IPS-18a (cell line): ENCODE results near the gene NAGS.

Experiments
- H3K27ac ChIP-seq: one replicate; pipeline ENCODE4 v1.5.1; 2013; ENCODE audit warnings: low read length
- H3K27me3 ChIP-seq: one replicate; pipeline ENCODE4 v1.6.1; 2013; ENCODE audit warnings: mild to moderate bottlenecking, low read length; ENCODE audit not compliant: control insufficient read depth, insufficient read depth
- H3K36me3 ChIP-seq: one replicate; pipeline ENCODE4 v1.6.1; 2013; ENCODE audit warnings: low read depth, low read length; ENCODE audit not compliant: control insufficient read depth
- H3K4me1 ChIP-seq: one replicate; pipeline ENCODE4 v1.6.1; 2013; ENCODE audit warnings: low read depth, low read length; ENCODE audit not compliant: control insufficient read depth
- H3K4me3 ChIP-seq: one replicate; pipeline ENCODE4 v1.5.1; 2013; ENCODE audit warnings: low read length
- H3K9ac ChIP-seq: one replicate; pipeline ENCODE4 v1.6.1; 2013; ENCODE audit warnings: mild to moderate bottlenecking, low read length, moderate library complexity
- H3K9me3 ChIP-seq: one replicate; pipeline ENCODE4 v1.6.1; 2013; ENCODE audit warnings: low read depth, low read length; ENCODE audit not compliant: control insufficient read depth

Gene NAGS

DNA sequence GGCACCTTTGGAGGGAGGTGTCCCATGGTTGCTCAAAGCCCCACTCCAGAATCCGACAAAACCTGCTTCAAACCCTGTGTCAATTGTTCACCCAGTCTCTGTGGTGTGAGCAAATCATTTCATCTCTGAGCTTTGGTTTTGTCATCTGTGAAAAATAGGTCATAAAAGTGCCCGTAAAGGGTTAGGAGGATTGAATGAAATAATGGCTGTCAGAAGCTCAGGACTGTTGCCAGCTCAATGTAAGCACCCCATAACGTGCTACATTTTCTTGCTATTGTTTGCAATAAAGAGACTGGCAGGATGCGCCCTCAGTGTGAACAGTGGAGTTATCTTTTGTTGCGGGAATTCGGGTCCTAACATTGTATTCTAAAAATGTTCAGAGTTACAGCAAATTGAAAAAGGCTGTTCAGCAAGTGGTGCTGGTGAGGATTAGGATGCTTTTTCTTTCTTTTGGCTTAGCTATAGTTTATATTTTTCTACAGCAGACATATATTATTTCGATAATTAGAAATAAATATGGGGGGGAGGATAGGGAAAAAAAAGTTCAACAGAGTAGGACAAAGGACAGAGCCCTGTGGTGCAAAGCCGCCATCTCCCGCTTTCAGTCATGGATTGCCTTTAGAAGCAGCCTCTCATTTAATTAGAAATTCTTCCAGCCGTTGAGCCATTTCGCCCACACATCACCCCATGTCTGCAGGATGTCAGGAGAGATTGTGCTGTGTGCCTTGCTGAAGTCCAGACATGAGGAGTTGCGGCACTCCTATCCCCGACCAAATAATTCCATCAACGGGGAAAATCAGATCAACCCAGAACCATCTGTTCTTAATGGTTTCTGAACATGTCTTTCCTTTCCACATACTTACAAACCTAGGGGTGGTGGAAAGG lies 29.8 kb upstream of the NAGS start:
- no peaks in the 10 kb centered on the region for H3K4me1 ChIP-seq
- H3K27ac ChIP-seq = no peak overlapping the region
- H3K9ac ChIP-seq = no peak overlapping the region

DNA sequence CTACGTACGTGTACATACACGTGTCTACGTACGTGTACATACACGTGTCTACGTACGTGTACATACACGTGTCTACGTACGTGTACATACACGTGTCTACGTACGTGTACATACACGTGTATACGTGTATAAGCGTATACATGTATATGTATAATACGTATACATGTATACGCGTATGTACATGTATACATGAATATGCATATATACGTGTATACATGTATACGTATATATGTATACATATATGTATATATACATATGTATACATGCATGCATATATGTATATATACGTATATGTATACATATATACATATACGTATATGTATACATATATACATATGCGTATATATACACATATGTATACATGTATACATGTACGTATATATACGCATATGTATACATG lies 28.5 kb upstream of the NAGS start:
- Histone ChIP-seq H3K27me3 (no peaks in the 10 kb centered on the region), H3K4me1 (no peaks in the 10 kb centered on the region), H3K9me3 (no peaks in the 10 kb centered on the region), H3K4me3 (no peak overlapping the region), H3K9ac (no peak overlapping the region), H3K27ac (no peak overlapping the region), H3K36me3 (no peaks in the 10 kb centered on the region)

More for the DNA sequence above, 29.8 kb upstream of the NAGS start:
- H3K9me3 ChIP-seq = no peaks in the 10 kb centered on the region
- H3K36me3 ChIP-seq = no peaks in the 10 kb centered on the region
- no peak overlapping the region for H3K4me3 ChIP-seq
- H3K27me3 ChIP-seq = no peaks in the 10 kb centered on the region

DNA sequence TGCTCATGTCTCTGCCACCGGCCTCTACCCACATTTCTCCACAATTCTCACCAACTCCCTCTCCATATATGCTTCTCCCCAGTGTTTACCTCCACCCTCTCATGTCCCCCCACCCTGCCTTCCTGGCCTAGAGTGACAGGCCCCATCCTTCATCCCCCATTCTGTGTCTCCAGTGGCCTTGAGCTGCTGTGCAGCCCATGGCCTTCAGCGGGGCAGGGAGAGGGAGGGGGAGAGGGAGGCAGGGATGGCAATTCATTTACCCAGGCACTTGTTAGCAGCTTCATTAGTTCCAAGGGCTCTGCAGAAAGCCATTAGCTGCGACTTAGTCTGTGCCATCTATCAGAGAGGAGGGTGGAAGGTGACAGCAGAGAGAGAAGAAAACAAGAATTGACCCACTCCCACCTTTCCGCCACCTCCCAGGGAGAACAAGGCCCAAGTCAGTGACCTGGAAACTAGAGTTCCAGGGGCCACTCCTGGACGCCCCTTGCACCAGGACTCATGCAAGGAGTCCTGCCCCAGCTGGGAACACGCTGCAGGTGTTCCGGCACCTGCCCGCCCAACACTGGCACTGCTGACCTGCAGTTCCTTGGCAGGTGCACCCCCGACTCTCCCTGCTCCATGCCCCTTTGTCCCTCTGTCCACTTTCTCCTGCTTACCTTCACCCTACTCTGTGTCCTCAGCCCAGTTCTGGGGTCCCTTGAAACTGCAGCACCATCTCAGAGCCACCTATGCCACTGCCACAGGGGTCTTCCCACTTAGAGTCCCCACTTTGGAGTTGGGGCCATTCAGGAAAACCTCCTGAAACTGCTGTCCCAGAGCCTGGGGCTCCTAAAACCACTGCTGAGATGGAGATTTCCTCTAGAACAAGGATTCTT lies 27.2 kb upstream of the NAGS start:
- no peak overlapping the region for H3K4me3 ChIP-seq
- no peaks in the 10 kb centered on the region for H3K36me3 ChIP-seq
- no peaks in the 10 kb centered on the region for H3K9me3 ChIP-seq
- H3K4me1 ChIP-seq = no peaks in the 10 kb centered on the region
- H3K27ac ChIP-seq = no peak overlapping the region
- no peak overlapping the region for H3K9ac ChIP-seq
- peaks cover 5% of the 10 kb centered on the region for H3K27me3 ChIP-seq

DNA sequence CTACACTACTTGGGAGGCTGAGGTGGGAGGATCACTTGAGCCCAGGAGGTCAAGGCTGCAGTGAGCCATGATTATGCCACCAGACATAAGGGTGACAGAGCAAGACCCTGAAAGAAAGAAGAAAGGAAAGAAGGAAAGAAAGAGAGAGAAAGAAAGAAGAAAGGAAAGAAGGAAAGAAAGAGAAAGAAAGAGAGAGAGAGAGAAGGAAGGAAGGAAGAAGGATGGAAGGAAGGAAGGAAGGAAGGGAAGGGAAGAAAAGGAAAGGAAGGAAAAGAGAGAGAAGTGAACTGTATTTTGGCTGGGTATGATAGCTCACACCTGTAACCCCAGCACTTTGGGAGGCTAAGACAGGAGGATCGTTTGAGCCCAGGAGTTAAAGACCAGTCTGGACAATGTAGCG lies 26.3 kb upstream of the NAGS start:
- no peaks in the 10 kb centered on the region for H3K9me3 ChIP-seq
- H3K4me3 ChIP-seq = no peak overlapping the region
- no peak overlapping the region for H3K27ac ChIP-seq
- no peaks in the 10 kb centered on the region for H3K36me3 ChIP-seq
- no peak overlapping the region for H3K9ac ChIP-seq
- H3K27me3 ChIP-seq = peaks cover 14% of the 10 kb centered on the region
- no peaks in the 10 kb centered on the region for H3K4me1 ChIP-seq

DNA sequence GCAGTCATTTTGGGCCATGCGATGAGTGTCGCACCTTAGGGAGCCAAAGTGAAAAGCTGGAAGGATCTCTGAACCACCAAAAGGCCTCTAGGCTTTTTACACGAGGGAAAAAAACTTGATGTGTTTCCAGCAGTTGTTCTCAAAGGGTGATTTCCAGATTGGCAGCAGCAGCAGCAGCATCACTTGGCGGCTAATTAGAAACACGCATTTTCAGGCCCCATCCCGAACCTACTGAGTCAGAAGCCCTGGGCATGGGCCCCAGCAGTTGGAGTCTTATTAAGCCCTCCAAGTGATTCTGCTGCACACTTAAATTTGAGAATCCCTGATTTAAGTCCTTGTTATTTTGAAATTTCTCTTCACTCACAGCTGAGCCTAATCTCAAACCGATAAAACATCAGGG lies 25.4 kb upstream of the NAGS start:
- H3K9me3 ChIP-seq = no peaks in the 10 kb centered on the region
- H3K27me3 ChIP-seq = peaks cover 23% of the 10 kb centered on the region
- no peak overlapping the region for H3K9ac ChIP-seq
- peaks cover 3% of the 10 kb centered on the region for H3K4me1 ChIP-seq
- H3K4me3 ChIP-seq = no peak overlapping the region
- no peak overlapping the region for H3K27ac ChIP-seq
- no peaks in the 10 kb centered on the region for H3K36me3 ChIP-seq

DNA sequence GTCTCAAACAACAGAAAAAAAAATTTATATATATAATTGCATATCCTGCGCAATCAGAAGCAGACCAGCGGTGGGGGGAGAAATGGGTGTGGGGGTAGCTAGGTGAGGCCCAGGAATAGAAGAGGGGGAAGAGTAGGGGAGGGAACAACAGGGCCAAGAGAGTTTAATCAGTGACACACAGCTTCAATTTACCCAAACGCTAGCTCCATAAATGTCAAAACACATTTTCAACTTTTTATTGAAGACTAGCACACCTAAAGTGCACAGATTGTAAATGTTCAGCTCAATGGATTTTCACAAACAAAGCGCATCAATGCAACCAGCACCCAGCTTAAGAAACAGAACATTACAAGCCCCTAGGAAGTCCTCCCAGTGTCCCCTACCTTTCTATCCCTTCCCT lies 24.8 kb upstream of the NAGS start:
- no peaks in the 10 kb centered on the region for H3K36me3 ChIP-seq
- peaks cover 30% of the 10 kb centered on the region for H3K27me3 ChIP-seq
- peaks cover 3% of the 10 kb centered on the region for H3K4me1 ChIP-seq
- no peak overlapping the region for H3K9ac ChIP-seq
- no peaks in the 10 kb centered on the region for H3K9me3 ChIP-seq
- no peak overlapping the region for H3K4me3 ChIP-seq
- no peak overlapping the region for H3K27ac ChIP-seq

DNA sequence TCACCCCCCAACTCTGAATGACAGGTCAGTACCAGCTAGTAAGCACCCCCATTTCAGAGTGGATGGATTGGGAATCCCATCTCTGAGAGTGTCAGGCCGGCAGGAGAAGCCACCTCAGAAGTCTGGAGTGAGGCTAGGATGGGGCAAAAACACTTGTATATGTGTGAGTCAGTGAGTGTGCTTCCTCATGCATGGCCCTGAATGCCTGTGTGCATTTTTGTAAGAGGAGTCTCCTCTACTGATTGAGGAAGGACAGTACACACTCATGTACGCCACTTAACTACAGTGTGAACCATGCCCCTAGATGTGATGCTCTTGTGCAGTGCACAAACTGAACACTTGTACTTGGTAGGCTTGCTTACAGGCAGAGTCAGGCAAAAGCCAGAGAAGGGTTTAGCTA lies 22.3 kb upstream of the NAGS start:
- H3K27me3 ChIP-seq = peaks cover 33% of the 10 kb centered on the region
- no peak overlapping the region for H3K27ac ChIP-seq
- no peak overlapping the region for H3K4me3 ChIP-seq
- no peaks in the 10 kb centered on the region for H3K9me3 ChIP-seq
- H3K36me3 ChIP-seq = no peaks in the 10 kb centered on the region
- H3K9ac ChIP-seq = no peak overlapping the region
- H3K4me1 ChIP-seq = peaks cover 3% of the 10 kb centered on the region

DNA sequence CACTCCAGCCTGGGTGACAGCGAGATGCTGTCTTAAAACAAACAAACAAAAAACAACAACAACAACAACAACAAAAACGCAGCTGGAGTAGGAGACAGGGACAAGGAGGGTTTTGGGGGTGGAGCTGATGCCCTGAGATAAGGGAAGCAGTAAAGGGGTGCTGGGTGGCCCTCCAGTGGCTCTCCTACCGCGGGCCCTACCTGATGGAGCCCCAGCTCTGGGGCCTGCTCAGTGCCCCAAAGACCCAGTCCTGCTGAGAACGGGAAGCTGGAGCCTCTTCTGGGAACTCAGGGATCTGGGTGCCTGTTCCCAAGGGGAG lies 21.3 kb upstream of the NAGS start:
- H3K27ac ChIP-seq = no peak overlapping the region
- peak overlapping the region; percentile 66 for H3K4me3 ChIP-seq
- H3K4me1 ChIP-seq = peaks cover 3% of the 10 kb centered on the region
- H3K36me3 ChIP-seq = no peaks in the 10 kb centered on the region
- no peak overlapping the region for H3K9ac ChIP-seq
- no peaks in the 10 kb centered on the region for H3K9me3 ChIP-seq
- H3K27me3 ChIP-seq = peaks cover 33% of the 10 kb centered on the region

DNA sequence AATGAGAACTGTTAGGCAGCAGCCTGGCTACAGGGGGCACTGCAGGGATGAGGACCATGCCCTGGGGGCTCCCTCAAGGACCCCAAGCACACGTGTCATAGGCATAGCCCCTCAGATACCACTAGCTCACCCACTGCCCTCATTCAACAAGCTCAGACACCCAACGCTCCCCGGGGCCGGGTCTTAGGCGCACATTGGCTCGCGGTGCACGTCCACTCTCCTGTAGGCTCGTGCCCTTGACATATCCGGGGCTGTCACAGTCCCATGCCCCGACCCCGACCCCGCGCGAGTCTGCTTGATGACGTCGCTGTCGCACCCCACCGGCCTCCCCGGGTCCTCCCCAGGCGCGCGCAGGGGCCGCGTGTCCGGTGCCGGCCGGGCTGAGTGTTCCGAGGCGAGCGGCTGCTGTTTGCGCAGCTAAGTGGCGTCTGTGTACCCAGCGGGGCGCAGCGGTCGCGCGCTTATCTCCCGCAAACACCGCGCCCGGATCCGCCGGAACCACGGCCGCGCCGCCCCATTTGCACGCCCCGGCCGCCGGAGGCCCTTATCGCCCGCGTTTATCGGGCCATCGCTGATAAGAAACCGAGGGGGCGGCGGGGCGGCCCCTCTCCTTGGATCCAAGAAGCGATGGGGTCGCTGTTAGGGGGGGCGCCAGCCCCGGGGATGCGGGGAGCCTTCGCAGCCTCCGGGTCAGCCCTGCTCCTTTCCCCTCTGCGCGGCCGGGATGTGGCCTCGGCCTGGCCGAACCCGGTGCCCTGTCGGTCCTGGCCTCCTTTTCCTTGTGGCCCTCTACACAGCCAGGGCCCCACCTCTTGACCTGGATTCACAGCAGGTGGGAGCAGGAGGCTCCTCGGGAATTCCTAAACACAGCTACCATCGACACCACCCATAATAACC lies 20.7 kb upstream of the NAGS start:
- peaks cover 33% of the 10 kb centered on the region for H3K27me3 ChIP-seq
- H3K9me3 ChIP-seq = no peaks in the 10 kb centered on the region
- H3K4me1 ChIP-seq = peaks cover 3% of the 10 kb centered on the region
- H3K36me3 ChIP-seq = no peaks in the 10 kb centered on the region
- H3K27ac ChIP-seq = no peak overlapping the region
- no peak overlapping the region for H3K9ac ChIP-seq
- H3K4me3 ChIP-seq = peak overlapping the region; percentile 66

DNA sequence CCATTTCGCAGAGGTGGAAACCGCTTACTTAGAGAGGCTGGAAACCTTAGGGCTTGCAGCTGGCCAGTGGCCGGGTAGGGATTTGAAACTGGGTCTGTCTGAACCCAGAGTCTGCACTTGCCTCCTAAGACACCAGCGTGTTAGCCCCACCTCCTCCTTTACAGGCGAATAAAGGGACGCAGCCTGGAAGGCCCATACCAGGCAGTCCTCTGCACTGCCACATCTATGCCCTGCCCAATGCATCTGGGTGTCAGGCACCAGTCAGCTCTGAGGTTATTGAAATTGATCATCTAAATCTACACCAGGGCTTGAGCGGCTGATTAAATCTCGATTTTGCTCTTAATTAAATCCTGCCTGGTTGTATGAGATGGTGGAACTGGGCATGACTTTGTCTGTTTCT lies 19.9 kb upstream of the NAGS start:
- peaks cover 3% of the 10 kb centered on the region for H3K4me1 ChIP-seq
- no peaks in the 10 kb centered on the region for H3K36me3 ChIP-seq
- no peak overlapping the region for H3K9ac ChIP-seq
- no peaks in the 10 kb centered on the region for H3K9me3 ChIP-seq
- H3K4me3 ChIP-seq = peak overlapping the region; percentile 66
- peaks cover 33% of the 10 kb centered on the region for H3K27me3 ChIP-seq
- no peak overlapping the region for H3K27ac ChIP-seq
